ENCODE data around the gene HAT1. TPM values are rescaled to one million over a fixed set of nuclear protein-coding genes. Genes with fewer than 3 reads are reported as not detected.

Gene HAT1
- polyA plus RNA-seq, 3 donors = 16.9 to 63.3 (median 62.8) TPM

GRCh38 chr2:171960570-171960969 lies 38.3 kb downstream of the HAT1 start:
- Histone ChIP-seq H3K4me2 (replicated peaks; ENCODE audit: extremely low read depth, low read length, poor library complexity, severe bottlenecking) (no peak overlapping the region), H3K4me1 (ENCODE audit: control insufficient read depth in 1 of 2, insufficient read depth in 2 of 2, low read length in 2 of 2) (peaks cover 47 to 50% of the 10 kb centered on the region in 2 donors), H3K27me3 (ENCODE audit: control insufficient read depth in 2 of 2, insufficient read depth in 2 of 2, low read length in 2 of 2) (no peaks in the 10 kb centered on the region), H3K9me3 (replicated peaks in 1 of 2; ENCODE audit: control insufficient read depth in 1 of 2, insufficient read depth in 1 of 2, low read length in 2 of 2) (no peaks in the 10 kb centered on the region), H3K4me3 (replicated peaks in 1 of 3; ENCODE audit: low read depth in 2 of 3, low read length in 3 of 3) (no peak overlapping the region), H2AFZ (ENCODE audit: insufficient read depth, low read depth, low read length, poor library complexity, severe bottlenecking) (no peak overlapping the region), H4K20me1 (ENCODE audit: insufficient read depth, low read length) (no peaks in the 10 kb centered on the region), H3K36me3 (replicated peaks in 1 of 2; ENCODE audit: control insufficient read depth in 1 of 2, insufficient read depth in 2 of 2, low read length in 2 of 2) (peaks cover 2 to 3% of the 10 kb centered on the region in 2 donors), H3K9ac (ENCODE audit: insufficient read depth, low read length, poor library complexity, severe bottlenecking) (no peak overlapping the region), H3K27ac (ENCODE audit: low read depth in 1 of 2, low read length in 2 of 2) (no peak overlapping the region), H3K79me2 (ENCODE audit: insufficient read depth, low read length) (peaks cover 27% of the 10 kb centered on the region)
- Mint-ChIP-seq H3K4me1 (peaks cover 38% of the 10 kb centered on the region), H3K4me3 (no peak overlapping the region), H3K27ac (peak overlapping the region in 1 of 7 donors; percentile 46), H3K27me3 (ENCODE audit: low read depth in 3 of 3) (no peaks in the 10 kb centered on the region), H3K36me3 (peaks cover 3 to 6% of the 10 kb centered on the region in 2 donors), H3K9me3 (peaks cover 0 to 5% (median 0%) of the 10 kb centered on the region in 7 donors)
- TF ChIP-seq CTCF (IDR thresholded peaks at IDR 0.05) = no peak
- WGBS (ENCODE audit: insufficient coverage) = 100% methylated on average over 3 of the region's 3 CpGs
- no peak for DNase-seq
- intact Hi-C loops (cut with micrococcal nuclease) = no loop called here

DNA sequence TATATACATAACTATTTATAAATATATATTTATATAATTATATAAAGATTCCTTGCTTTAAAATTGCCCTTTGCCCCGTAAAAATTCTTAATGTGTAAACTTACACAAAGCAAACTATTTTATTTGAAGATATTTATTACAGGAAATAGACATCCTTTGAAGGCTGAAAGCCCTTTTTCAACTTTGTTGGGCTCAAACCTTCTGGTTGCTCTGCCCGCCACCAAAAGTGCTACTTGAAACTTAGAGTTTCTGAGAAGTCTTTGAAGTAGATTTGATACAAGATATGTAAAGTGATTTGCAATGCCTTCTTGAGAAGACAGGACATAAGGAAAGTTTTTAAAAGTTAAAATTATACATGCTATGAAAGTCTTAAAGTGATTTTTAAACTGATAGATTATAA lies 40.9 kb downstream of the HAT1 start:
- no peak overlapping the region for H2AFZ ChIP-seq (ENCODE audit: insufficient read depth, low read depth, low read length, poor library complexity, severe bottlenecking)
- no peaks in the 10 kb centered on the region for H3K9me3 ChIP-seq (replicated peaks in 1 of 2; ENCODE audit: control insufficient read depth in 1 of 2, insufficient read depth in 1 of 2, low read length in 2 of 2)
- peaks cover 18% of the 10 kb centered on the region for H3K4me1 Mint-ChIP-seq
- H3K36me3 ChIP-seq (replicated peaks in 1 of 2; ENCODE audit: control insufficient read depth in 1 of 2, insufficient read depth in 2 of 2, low read length in 2 of 2) = peaks cover 25 to 27% of the 10 kb centered on the region in 2 donors
- no peak overlapping the region for H3K4me2 ChIP-seq (replicated peaks; ENCODE audit: extremely low read depth, low read length, poor library complexity, severe bottlenecking)
- no peak overlapping the region for H3K27ac Mint-ChIP-seq
- H3K9ac ChIP-seq (ENCODE audit: insufficient read depth, low read length, poor library complexity, severe bottlenecking) = no peak overlapping the region
- H3K36me3 Mint-ChIP-seq = peaks cover 18 to 21% of the 10 kb centered on the region in 2 donors
- no peak overlapping the region for H3K4me3 ChIP-seq (replicated peaks in 1 of 3; ENCODE audit: low read depth in 2 of 3, low read length in 3 of 3)
- H3K4me3 Mint-ChIP-seq = no peak overlapping the region
- no peak overlapping the region for H3K27ac ChIP-seq (ENCODE audit: low read depth in 1 of 2, low read length in 2 of 2)
- no CpG with 5 or more reads among the region's 2 CpGs for WGBS (ENCODE audit: insufficient coverage)
- no peaks in the 10 kb centered on the region for H3K27me3 ChIP-seq (ENCODE audit: control insufficient read depth in 2 of 2, insufficient read depth in 2 of 2, low read length in 2 of 2)
- H3K4me1 ChIP-seq (ENCODE audit: control insufficient read depth in 1 of 2, insufficient read depth in 2 of 2, low read length in 2 of 2) = peaks cover 22 to 24% of the 10 kb centered on the region in 2 donors
- peaks cover 27% of the 10 kb centered on the region for H3K79me2 ChIP-seq (ENCODE audit: insufficient read depth, low read length)
- H3K9me3 Mint-ChIP-seq = peaks cover 0 to 3% (median 0%) of the 10 kb centered on the region in 7 donors
- no peak for DNase-seq
- intact Hi-C loops (cut with micrococcal nuclease) = no loop called here
- no peaks in the 10 kb centered on the region for H4K20me1 ChIP-seq (ENCODE audit: insufficient read depth, low read length)
- no peaks in the 10 kb centered on the region for H3K27me3 Mint-ChIP-seq (ENCODE audit: low read depth in 3 of 3)
- no peak for TF ChIP-seq CTCF (IDR thresholded peaks at IDR 0.05)

All from CD14-positive monocyte (primary cell).